CD4-positive, alpha-beta T cell (primary cell): ENCODE measurements around the gene ATG7. TPM values are rescaled to one million over a fixed set of nuclear protein-coding genes. Genes with fewer than 3 reads are reported as not detected.

Experiments
- ATAC-seq: fragments of 200-7000 bp; cut with Tn5 transposase; one replicate; pipeline ENCODE4 v1.10.0; 2022; ENCODE audit warnings: mild to moderate bottlenecking; ENCODE audit not compliant: poor library complexity
- CTCF ChIA-PET: fragments of 350-600 bp; sonication (Branson Sonifier 250); formaldehyde crosslinking; loops from one replicate; lab custom pipeline; 2021; ENCODE audit warnings: antibody characterized with exemption, inconsistent platforms; lab: Charles Lee
- POLR2A ChIA-PET: fragments of 350-600 bp; sonication (Branson Sonifier 250); formaldehyde crosslinking; loops from one replicate; lab custom pipeline; 2021; ENCODE audit warnings: antibody characterized with exemption, inconsistent platforms; lab: Charles Lee
- DNase-seq, 14 experiments: peaks; one replicate each; pipeline ENCODE4 v3.0.0-alpha.2; 2013 to 2020; ENCODE audit warnings: mixed read lengths in 2 of 14
- H3K27ac ChIP-seq, 2 donors: one replicate each; pipeline versions ENCODE4 v1.5.1 to v1.7.0; 2013; ENCODE audit warnings: low read length in 2 of 2, low read depth in 1 of 2, mild to moderate bottlenecking in 1 of 2
- H3K27me3 ChIP-seq, 2 experiments: 1 replicate in 1 of 2; 2 replicates in 1 of 2; pipeline versions ENCODE4 v1.6.1 to v1.7.0; 2013; ENCODE audit warnings: low read length in 2 of 2, control low read depth in 1 of 2, mild to moderate bottlenecking in 1 of 2, moderate library complexity in 1 of 2; ENCODE audit not compliant: insufficient read depth in 2 of 2, control insufficient read depth in 1 of 2
- H3K36me3 ChIP-seq: one replicate; pipeline ENCODE4 v1.6.1; 2013; ENCODE audit warnings: low read length, control low read depth; ENCODE audit not compliant: insufficient read depth
- H3K4me1 ChIP-seq: one replicate; pipeline ENCODE4 v1.6.1; 2013; ENCODE audit warnings: low read length, control low read depth; ENCODE audit not compliant: insufficient read depth
- H3K4me3 ChIP-seq: one replicate; pipeline ENCODE4 v1.5.1; 2013; ENCODE audit warnings: mild to moderate bottlenecking, low read length, moderate library complexity
- H3K9me3 ChIP-seq, 2 experiments: 1 replicate in 1 of 2; 2 replicates in 1 of 2; pipeline versions ENCODE4 v1.6.1 to v1.7.0; 2013; ENCODE audit warnings: low read length in 2 of 2, mild to moderate bottlenecking in 2 of 2, control low read depth in 1 of 2, moderate library complexity in 1 of 2; ENCODE audit not compliant: control insufficient read depth in 1 of 2, insufficient read depth in 1 of 2
- H3K27ac Mint-ChIP-seq: one replicate; pipeline ENCODE4 v1.8.0; 2020; ENCODE audit warnings: mixed read lengths
- H3K27me3 Mint-ChIP-seq: one replicate; pipeline ENCODE4 v1.8.0; 2021; ENCODE audit warnings: mixed read lengths
- H3K36me3 Mint-ChIP-seq: one replicate; pipeline ENCODE4 v1.8.0; 2021; ENCODE audit warnings: low read depth, mixed read lengths
- H3K4me1 Mint-ChIP-seq: one replicate; pipeline ENCODE4 v1.8.0; 2021; ENCODE audit warnings: low read depth, mixed read lengths
- H3K4me3 Mint-ChIP-seq: one replicate; pipeline ENCODE4 v1.8.0; 2020; ENCODE audit warnings: mild to moderate bottlenecking, mixed read lengths
- H3K9me3 Mint-ChIP-seq: one replicate; pipeline ENCODE4 v1.8.0; 2020; ENCODE audit warnings: mixed read lengths
- intact Hi-C, 2 experiments: fragments of 100-400 bp; cut with DNase I in 1 of 2; cut with micrococcal nuclease in 1 of 2; formaldehyde crosslinking; loops; one replicate each; pipeline versions ENCODE4 v1.15.1 to v1.9.0; 2023 to 2025; cut with DNase I, micrococcal nuclease
- total RNA-seq, 174 experiments: library from RNA in 2 of 174; stranded (reverse) in 2 of 174; gene quantifications; one replicate each; pipeline ENCODE4 v1.2.3 and lab custom pipeline; 2021 to 2026
- TF ChIP-seq, protein P1 (sequence below): fragments of 200-600 bp; IDR thresholded peaks from one replicate; pipeline ENCODE4 v1.8.0; 2022; ENCODE audit warnings: antibody characterized with exemption, mild to moderate bottlenecking

ATG7 gene
- total RNA-seq, 2 experiments from 2014 or later = 21.4 to 25.7 TPM

DNA sequence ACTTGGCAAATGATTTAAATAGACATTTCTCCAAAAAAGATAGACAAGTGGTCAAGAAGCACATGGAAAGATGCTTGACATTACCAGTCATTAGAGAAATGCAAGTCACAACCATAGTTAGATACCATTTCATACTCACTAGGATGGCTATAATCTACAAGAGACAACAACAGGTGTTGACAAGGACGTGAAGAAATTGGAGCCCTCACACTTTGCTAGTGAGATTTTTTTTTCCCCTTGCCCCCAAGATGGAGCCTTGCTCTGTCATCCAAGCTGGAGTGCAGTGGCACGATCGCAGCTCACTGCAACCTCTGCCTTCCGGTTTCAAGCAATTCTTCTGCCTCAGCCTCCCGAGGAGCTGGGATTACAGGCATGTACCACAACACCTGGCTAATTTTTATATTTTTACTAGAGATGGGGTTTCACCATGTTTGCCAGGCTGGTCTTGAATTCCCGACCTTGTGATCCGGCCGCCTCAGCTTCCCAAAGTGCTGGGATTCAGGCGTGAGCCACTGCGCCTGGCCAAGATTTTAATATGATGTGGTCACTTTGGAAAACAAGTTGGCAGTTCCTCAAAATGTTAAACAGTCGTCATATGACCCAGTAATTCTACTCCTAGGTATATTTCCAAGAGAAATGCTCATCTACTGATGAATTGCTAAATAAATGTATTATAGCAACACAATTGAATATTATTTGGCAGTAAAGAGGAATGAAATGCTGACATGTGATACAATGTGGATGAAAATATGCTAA lies 103.3 kb downstream of the ATG7 start:
- Mint-ChIP-seq H3K27ac (no peak overlapping the region), H3K9me3 (no peaks in the 10 kb centered on the region), H3K27me3 (no peaks in the 10 kb centered on the region), H3K4me3 (no peak overlapping the region), H3K4me1 (no peaks in the 10 kb centered on the region), H3K36me3 (peaks cover 36% of the 10 kb centered on the region)
- H3K27me3 ChIP-seq = no peaks in the 10 kb centered on the region
- intact Hi-C loops = no loop called here
- TF ChIP-seq, protein P1, sequence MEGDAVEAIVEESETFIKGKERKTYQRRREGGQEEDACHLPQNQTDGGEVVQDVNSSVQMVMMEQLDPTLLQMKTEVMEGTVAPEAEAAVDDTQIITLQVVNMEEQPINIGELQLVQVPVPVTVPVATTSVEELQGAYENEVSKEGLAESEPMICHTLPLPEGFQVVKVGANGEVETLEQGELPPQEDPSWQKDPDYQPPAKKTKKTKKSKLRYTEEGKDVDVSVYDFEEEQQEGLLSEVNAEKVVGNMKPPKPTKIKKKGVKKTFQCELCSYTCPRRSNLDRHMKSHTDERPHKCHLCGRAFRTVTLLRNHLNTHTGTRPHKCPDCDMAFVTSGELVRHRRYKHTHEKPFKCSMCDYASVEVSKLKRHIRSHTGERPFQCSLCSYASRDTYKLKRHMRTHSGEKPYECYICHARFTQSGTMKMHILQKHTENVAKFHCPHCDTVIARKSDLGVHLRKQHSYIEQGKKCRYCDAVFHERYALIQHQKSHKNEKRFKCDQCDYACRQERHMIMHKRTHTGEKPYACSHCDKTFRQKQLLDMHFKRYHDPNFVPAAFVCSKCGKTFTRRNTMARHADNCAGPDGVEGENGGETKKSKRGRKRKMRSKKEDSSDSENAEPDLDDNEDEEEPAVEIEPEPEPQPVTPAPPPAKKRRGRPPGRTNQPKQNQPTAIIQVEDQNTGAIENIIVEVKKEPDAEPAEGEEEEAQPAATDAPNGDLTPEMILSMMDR = no peak
- H3K36me3 ChIP-seq = peaks cover 16% of the 10 kb centered on the region
- no peak overlapping the region for H3K27ac ChIP-seq
- no peaks in the 10 kb centered on the region for H3K4me1 ChIP-seq
- ATAC-seq (no peak), DNase-seq (no peak)
- no peaks in the 10 kb centered on the region for H3K9me3 ChIP-seq
- POLR2A ChIA-PET = no interaction called here
- H3K4me3 ChIP-seq = no peak overlapping the region
- CTCF ChIA-PET = interaction anchor here (0.7 kb wide), 1 partner anchor 477 kb away, joined by 4 read pairs; no protein-coding TSS in a partner anchor

DNA sequence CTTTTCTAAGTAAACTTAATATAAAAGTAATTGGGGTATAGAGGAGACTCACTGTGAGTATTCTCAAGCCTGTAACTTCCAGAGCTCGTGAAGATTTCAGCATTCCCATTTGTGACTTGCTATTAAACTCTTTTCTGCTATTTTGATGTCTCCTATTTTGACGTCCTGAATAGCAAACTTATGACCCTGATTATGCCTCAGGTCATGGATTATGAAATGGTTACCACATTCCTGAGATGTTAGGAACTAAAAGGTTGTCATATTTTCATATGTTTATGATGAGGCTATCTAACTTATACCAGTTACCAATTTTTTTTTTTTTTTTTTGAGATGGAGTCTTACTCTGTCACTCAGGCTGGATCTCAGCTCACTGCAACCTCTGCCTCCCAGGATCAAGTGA lies 105.5 kb downstream of the ATG7 start:
- peaks cover 9% of the 10 kb centered on the region for H3K36me3 ChIP-seq
- TF ChIP-seq, protein P1 = no peak
- H3K27ac Mint-ChIP-seq = no peak overlapping the region
- H3K27ac ChIP-seq = no peak overlapping the region
- DNase-seq = no peak
- H3K4me3 Mint-ChIP-seq = no peak overlapping the region
- H3K27me3 ChIP-seq = no peaks in the 10 kb centered on the region
- H3K9me3 ChIP-seq = no peaks in the 10 kb centered on the region
- H3K4me3 ChIP-seq = no peak overlapping the region
- H3K36me3 Mint-ChIP-seq = peaks cover 29% of the 10 kb centered on the region
- intact Hi-C loops = no loop called here
- H3K4me1 Mint-ChIP-seq = no peaks in the 10 kb centered on the region
- H3K9me3 Mint-ChIP-seq = no peaks in the 10 kb centered on the region
- no peaks in the 10 kb centered on the region for H3K4me1 ChIP-seq
- no peak for ATAC-seq
- no peaks in the 10 kb centered on the region for H3K27me3 Mint-ChIP-seq
- CTCF ChIA-PET = interaction anchor here (1.0 kb wide), 1 partner anchor 426 kb away, joined by 4 read pairs; no protein-coding TSS in a partner anchor
- POLR2A ChIA-PET = no interaction called here

DNA sequence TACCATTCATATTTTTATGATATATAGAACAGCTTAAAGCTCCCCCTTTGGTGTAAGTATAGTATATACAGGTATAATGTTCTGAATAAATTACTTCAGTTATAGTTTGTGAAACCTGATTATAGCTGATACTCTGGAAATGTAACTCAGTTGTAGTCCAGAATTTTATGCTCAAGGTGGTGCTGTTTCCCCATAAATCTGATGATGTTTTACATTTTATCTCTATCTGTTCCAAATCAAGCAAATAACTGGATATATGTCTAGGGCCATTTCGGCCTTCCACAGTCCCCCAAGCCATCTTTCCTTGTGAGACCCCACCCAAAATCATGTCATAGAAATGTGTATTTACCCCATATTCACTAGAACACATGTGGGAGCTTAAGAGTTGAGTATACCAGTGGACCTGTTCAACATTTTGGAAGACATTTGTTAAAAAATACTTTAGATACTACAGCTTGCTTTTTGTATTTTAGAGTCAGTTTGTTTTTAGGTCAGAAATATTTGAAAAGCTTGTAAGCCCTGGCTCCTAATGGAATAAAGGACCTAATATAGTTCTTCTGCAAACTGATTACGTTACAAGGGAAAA lies 107.1 kb downstream of the ATG7 start:
- no peaks in the 10 kb centered on the region for H3K9me3 Mint-ChIP-seq
- H3K27ac Mint-ChIP-seq = no peak overlapping the region
- Histone ChIP-seq H3K36me3 (peaks cover 8% of the 10 kb centered on the region), H3K27me3 (no peaks in the 10 kb centered on the region), H3K4me1 (no peaks in the 10 kb centered on the region), H3K4me3 (no peak overlapping the region), H3K9me3 (no peaks in the 10 kb centered on the region), H3K27ac (no peak overlapping the region)
- ChIA-PET CTCF (interaction anchor here (0.7 to 2.8 kb wide), 12 partner anchors 9 to 1101 kb away, joined by 3 to 16 read pairs (median 3); partner anchors contain the start of gene TAMM41), POLR2A (interaction anchor here (1.0 to 1.3 kb wide), 3 partner anchors 13 to 467 kb away, joined by 3 read pairs; partner anchors contain the start of gene TAMM41)
- no peaks in the 10 kb centered on the region for H3K27me3 Mint-ChIP-seq
- peaks cover 31% of the 10 kb centered on the region for H3K36me3 Mint-ChIP-seq
- ATAC-seq = peak; percentile 62
- peak in 4 of 14 experiments; percentile 19 to 64 (median 52) for DNase-seq
- no peak overlapping the region for H3K4me3 Mint-ChIP-seq
- TF ChIP-seq, protein P1 = peak; percentile 61
- H3K4me1 Mint-ChIP-seq = no peaks in the 10 kb centered on the region
- intact Hi-C loops = loop anchor here (1.0 kb wide), 3 partner anchors 273 to 425 kb away; no protein-coding TSS in a partner anchor
